ENCODE results near the gene BLCAP.
A peak's percentile ranks its signal among the peaks of the same experiment; 100 is the strongest.
"Not testable (repeated sequence)": the region's sequence is repeated elsewhere in the genome, so short reads cannot be mapped to it uniquely, and the experiment has no call there.

The BLCAP gene

DNA sequence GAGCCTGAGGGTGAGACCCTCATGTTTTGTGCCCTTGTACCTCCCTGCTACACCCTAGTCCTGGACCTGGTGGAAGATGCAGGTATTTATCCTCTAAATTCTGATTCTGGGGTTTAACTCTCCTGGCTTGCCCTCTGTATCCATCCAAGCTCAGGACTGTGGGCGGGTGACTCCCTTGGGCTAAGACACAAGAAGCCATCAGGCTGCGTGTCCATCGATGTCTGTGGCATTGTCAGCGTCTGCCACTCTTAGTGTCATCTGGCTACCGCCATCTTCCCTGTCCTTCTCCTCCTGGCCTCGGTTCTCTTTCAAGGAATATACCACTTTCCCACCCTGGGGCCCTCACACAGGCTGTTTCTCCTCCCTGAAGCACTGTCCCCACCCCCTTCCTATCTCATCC lies 28.9 kb upstream of the BLCAP start:
- DNase-seq = no peak

DNA sequence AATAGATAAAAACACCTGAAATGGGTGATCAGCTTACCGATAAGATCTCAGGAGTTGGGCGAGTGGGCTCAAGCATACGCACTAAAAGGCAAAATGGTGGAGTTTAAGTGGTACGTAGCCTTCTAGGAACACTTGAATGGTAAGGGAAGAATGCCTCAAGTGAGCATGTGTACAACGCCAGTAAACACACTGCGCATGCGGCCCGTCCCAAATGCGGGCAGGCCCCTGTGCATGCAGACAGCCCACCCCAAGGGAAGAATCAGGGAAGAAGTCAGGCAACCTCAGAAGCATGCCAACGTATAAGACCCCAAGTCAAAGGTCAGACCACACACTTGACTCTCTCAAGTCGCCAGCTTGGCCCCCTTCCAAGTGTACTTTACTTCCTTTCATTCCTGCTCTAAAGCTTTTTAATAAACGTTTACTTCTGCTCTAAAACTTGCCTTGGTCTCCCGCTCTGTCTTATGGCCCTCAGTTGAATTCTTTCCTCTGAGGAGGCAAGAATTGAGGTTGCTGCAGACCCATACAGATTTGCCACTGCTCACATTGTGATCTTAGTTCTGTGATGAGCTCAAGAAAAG lies 27.1 kb upstream of the BLCAP start:
- not testable (repeated sequence) for DNase-seq

DNA sequence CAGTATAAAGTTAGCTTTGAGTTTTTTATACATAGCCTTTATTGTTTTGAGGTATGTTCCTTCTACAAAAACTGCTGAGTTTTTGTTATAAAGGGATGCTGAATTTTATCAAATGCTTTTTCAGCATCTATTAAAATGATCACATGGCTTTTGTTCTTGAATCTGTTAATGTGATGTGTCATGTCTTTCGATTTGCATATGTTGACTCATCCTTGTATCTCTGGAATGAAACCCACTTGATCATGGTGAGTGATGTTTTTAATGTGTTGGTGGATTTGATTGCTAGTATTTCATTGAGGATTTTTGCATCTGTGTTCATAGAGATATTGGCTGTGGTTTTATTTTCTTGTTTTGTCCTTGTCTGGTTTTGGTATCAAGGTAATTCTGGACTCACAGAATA lies 24.7 kb upstream of the BLCAP start:
- DNase-seq = no peak

DNA sequence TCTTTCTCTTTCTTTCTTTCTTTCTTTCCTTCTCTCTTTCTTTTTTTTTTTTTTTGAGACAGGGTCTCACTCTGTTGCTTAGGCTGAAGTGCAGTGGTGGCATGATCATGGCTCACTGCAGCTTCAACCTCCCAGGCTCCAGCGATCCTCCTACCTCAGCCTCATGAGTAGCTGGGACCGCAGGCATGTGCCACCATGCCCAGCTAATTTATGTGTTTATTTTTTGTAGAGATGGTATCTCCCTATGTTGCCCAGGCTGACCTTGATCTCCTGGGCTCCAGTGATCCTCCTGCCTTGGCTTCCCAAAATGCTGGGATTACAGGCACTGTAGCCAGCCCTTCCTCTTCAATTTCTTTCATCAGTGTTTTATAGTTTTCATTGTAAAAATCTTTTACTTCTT lies 24.0 kb upstream of the BLCAP start:
- DNase-seq = not testable (repeated sequence)

DNA sequence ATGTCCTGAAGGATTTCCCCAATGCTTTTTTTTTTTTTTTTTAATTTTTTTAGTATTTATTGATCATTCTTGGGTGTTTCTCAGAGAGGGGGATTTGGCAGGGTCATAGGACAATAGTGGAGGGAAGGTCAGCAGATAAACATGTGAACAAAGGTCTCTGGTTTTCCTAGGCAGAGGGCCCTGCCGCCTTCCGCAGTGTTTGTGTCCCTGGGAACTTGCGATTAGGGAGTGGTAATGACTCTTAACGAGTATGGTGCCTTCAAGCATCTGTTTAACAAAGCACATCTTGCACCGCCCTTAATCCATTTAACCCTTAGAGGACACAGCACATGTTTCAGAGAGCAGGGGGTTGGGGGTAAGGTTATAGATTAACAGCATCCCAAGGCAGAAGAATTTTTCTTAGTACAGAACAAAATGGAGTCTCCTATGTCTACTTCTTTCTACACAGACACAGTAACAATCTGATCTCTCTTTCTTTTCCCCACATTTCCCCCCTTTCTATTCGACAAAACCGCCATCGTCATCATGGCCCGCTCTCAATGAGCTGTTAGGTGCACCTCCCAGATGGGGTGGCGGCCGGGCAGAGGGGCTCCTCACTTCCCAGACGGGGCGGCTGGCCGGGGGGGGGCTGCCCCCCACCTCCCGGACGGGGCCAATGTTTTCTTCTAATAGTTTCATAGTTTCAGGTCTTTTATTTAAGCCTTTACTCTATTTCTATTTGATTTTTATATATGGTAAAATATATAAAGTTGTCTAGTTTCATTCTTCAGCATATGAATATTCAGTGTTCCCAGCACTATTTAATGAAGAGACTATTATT lies 22.6 kb upstream of the BLCAP start:
- not testable (repeated sequence) for DNase-seq

DNA sequence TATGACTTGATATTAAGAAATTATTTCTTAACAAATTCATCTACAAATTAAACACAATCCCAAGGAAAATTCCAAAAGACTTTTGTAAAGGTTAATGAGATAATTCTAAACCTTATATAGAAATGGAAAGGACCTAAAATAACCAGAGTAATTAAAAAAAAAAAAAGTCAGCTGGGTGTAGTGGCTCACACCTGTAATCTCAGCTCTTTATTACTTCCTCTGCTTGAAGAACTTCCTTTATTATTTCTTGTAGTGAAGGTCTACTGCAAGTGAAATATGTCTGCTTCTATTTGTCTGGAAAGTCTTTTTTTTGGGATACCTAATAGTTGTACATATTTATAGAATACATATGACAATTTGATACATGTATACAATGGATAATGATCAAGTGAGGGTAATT lies 20.2 kb upstream of the BLCAP start:
- no peak for DNase-seq

DNA sequence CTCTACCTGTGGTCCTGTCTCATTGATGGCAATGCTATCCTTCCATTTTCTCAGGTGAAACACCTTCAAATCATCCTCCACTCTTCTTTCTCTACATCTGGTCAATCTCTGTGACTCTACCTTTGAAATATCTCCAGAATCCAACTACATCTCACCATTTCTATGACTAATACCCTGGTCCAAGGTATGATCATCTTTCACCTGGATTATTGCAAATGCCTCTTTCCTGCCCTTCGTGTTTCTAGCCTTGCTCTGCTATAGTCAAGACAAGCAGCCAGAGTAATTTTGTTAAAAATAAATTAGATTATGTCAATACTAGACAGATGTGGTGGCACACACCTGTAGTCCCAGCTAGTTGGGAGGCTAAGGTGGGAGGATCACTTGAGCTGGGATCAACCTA lies 17.8 kb upstream of the BLCAP start:
- DNase-seq = no peak

DNA sequence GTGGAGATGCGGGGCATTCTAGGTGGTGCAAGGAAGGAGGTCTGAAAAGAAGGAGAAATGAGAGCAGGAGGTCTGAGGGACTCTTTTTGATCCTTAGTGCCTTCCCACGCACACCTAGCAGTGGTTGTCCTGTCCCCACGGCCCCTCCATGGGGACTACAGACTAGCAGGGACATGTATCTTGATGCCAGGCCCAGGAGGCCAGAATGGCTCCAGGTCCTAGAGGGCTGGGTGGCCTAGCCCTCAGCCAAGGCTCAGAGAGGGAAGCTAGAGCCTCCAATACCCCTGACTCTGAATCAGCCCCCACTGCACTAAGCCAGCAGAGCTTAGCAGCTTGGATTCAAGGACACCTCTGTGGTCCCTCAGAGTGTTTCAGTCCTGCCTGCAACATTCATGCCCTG lies 16.7 kb upstream of the BLCAP start:
- no peak for DNase-seq

DNA sequence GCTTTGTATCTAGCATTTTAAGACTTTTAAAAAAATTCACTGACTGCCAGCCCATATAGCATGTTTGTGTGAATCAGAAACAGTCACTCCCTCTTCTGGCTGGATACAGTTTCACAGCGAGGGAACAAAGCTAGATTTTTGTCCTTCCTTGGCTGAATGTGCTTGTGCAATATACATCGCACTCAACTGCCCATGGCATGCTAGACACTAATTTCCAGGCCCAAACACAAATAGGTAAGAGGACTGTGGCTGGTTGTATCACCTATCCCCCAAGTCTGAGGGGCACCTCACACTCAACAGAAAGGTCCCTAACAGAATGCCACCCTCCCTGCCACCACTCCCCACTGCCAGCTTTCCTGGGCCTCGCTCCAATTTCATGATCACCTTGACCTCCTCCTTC lies 16.2 kb upstream of the BLCAP start:
- no peak for DNase-seq

DNA sequence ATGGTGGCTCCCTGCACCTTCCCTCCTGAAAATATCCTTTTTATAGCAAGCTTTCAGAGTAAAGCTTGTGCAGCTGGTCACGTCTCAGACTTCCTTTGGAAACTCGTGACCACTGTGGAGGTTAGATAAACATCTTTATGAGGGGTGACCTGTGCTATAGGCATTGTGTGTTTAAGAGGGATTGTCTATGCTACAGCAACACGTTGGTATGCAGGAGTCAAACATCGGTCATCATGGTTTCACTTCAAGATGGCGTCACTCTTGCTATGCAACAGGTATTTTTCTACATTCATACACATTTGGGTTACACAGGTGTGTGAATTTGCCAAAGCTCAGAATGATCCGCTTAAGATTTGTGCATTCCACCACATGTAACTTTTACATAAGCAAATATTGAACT lies 14.6 kb upstream of the BLCAP start:
- no peak for DNase-seq

DNA sequence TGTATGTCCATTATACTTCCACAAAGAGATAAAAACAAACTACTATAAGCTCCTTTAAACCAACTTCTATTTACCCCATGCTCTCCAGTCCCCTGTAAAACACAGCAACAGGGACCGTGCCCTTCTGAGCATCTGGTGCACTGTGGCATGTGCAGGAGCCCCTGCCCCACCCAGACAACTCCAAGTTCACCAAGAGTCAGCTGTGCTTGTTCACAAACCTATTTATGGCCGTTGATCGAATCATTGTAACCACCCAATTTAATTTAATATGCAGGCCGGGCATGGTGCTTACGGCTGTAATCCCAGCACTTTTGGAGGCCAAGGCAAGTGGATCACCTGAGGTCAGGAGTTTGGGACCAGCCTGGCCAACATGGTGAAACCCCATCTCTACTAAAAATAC lies 13.7 kb upstream of the BLCAP start:
- no peak for DNase-seq

DNA sequence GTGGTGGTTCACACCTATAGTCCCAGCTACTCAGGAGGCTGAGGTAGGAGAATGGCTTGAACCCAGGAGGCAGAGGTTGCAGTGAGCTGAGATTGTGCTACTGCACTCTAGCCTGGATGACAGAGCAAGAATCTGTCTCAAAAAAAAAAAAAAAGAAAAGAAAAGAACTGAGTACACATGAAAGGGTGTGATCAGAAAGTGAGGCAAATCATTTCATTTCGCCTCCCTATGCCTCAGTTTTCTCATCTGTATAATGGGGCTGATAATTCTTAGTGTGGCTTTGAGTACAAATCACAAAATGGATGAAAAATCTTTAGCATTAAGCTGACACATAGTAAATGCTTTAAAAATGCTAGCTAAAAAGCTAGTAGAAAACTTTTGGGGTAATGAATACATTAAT lies 13.2 kb upstream of the BLCAP start:
- not testable (repeated sequence) for DNase-seq

DNA sequence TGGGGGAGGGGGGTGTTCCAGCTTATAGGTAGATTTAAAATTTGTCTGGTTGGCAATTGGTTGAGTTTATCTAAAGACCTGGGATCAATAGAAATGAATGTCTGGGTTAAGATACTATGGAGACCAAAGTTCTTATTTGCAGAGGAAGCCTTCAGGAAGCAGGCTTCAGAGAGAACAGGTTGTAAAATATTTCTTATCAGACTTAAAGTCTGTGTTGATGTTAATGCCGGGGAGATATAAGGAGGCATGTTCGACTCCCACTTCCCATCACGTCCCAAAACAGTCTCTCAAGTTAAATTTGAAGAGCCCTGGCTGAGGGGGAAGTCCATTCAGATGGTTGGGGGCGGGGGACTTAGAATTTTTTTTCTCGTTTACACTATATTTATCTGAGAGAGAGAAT lies 12.3 kb upstream of the BLCAP start:
- no peak for DNase-seq

DNA sequence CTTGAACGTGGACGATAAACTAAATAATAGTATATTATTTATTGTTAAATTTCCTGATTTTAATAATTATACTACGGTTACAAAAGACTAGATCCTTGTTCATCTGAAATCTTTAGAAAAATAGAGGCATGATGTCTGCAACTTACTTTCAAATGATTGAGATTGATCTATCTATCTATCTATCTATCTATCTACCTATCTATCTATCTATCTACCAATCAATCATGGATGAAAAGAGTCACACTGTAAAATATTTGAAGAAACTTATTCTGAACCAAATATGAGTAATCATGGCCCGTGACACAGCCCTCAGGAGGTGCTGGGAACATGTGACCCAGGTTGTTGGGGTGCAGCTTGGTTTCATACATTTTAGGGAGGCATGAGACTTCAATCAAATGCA lies 11.7 kb upstream of the BLCAP start:
- no peak for DNase-seq

DNA sequence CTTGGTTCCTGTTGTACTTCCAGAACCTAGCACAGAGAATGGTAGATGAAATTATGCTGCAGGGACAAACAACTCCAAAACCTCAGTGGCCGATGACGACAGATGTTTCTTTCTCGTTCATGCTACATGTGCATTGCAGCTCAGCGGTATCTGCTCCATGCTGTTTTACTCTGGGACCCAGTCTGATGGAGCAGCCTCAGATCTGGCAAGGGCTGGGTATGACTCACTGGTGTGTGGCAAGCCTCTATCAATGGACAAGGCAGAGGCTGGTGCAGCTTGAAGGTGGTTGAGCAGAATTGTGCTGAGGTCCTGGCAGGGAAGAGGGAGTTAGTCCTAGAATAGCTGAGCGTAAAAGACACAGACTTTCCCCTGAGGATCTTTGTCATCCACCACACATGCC lies 10.3 kb upstream of the BLCAP start:
- DNase-seq = peak; percentile 83

DNA sequence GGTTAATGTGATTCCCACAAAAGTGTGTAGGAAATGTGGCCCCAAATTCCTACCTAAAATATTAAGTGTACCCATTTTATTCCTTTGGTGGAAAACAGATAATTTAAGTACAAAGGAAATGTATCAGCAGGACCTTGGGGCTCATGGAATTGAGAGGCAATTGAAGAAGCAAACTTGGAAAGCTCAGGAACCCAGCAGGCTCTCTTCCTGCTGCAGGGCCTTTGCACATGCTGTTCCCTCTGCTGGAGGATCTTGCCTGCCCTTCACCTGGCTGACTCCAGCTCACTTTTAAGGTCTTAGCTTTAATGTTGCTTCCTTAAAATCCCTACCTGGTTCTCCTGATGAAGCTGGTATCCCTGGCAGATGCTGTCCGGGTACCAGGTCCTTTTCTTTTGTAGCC lies 9.8 kb upstream of the BLCAP start:
- no peak for DNase-seq

DNA sequence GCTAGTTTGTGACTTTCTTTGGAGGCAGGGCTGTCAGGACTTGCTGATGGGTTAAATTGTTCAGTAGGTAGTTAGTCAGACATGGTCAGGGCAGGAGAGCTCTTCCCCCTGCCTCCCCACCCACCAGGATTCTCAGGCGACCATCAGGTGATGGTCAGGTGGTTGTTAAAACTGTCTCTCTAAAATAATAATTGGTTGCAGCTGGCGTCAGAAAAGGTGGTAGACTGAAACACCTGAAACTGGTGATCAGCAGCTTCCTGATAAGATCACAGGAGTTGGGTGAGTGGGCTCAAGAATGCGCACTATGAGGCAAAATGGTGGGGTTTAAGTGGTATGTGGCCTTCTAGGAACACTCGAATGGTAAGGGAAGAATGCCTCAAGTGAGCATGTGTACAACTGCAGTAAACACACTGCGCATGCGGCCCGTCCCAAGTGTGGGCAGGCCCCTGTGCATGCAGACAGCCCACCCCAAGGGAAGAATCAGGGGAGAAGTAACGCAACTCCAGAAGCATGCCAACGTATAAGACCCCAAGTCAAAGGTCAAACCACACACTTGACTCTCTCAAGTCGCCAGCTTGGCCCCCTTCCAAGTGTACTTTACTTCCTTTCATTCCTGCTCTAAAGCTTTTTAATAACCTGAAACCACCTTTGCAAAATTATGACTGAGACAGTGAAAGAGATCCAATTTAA lies 7.9 kb upstream of the BLCAP start:
- DNase-seq = no peak

DNA sequence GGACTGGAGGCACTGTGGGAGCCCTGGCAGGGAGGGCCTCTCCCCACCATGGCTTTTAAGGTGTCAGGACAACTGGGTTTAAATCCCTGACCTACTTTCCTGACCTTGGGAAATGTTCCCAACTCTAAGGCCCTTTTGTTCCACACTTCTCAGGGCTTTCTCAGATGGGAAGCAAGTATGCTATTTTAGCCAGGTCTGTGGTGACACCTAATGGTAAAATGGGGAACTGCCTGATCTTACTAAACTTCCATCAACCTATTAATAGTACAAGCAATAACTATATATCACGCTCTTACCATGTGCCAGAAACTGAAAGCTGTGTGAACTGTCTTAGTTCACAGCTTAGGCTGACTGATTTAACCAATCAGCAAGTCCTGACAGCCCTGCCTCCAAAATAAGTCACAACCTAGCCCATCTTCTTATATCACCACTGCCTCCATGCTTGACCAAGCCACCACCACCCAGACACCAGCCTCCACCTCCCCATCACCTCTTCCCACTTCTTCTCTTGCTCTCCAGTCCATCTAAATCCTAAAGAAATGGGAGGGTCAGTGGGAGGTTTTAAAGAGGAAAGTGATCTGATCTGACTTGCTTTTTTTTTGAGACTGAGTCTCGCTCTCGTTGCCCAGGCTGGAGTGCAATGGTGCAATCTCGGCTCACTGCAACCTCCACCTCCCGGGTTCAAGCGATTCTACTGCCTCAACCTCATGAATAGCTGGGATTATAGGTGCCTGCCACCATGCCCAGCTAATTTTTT lies 6.9 kb upstream of the BLCAP start:
- peak; percentile 59 for DNase-seq

DNA sequence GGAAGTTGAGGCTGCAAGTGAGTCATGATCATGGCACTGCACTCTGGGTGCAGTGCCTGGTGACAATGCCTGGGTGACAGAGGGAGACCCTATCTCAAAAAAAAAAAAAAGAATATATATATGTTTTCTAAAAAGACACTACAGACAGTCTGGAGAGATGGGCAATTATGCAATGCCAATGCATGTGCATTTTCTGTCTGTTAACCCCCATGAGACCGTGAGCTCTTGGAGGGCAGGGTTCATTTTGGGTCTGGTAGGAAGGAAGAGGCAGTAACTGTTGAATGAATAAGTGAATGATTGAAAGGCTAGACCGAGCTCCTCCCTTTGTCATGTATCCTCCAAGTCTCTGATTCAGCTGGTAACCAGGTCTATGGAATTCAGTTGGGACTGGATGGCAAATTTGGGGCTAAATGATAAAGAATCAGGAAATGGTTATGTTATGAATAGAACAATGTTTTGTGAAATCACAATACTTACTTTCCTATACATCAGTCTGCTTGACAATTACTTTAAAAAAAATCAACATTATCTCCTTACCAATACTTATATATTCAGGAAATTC lies 5.6 kb upstream of the BLCAP start:
- DNase-seq = no peak

DNA sequence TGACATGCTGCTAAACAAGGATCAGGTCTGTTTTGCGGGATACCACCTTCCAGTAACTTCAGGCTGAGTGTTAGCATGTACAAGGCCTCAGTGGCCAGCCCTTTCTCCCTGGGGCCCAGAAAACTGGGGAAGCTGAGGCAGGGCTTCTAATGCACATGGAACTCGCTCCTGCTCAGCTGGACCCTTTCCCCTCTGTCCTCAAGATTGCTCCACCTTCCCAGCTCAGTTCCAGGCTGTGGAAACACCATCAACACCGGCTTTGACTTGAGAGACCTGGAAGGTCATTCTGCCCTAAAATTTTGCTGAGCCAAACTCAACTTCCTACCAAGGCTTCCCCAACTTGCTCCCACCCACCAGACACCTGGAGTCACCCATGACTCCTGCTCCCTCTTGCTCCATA lies 4.2 kb upstream of the BLCAP start:
- DNase-seq = no peak

DNA sequence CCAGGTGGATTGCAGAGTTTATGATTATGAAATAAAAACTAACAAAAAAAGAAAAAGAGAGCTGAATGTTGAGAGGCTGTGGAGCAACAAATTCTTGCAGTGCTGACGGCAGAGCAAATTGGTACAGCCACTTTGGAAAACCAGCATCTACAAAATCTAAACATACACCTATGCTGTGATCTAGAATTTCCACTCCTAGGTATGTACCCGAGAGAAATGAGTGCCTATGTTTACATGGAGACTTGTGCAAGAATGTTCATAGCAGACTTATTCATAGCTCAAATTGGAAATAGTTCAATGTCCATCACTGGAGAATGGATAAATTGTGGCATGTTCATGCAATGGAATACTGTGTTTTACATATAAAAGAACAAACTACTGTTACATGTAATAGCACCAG lies 3.0 kb upstream of the BLCAP start:
- DNase-seq = no peak

DNA sequence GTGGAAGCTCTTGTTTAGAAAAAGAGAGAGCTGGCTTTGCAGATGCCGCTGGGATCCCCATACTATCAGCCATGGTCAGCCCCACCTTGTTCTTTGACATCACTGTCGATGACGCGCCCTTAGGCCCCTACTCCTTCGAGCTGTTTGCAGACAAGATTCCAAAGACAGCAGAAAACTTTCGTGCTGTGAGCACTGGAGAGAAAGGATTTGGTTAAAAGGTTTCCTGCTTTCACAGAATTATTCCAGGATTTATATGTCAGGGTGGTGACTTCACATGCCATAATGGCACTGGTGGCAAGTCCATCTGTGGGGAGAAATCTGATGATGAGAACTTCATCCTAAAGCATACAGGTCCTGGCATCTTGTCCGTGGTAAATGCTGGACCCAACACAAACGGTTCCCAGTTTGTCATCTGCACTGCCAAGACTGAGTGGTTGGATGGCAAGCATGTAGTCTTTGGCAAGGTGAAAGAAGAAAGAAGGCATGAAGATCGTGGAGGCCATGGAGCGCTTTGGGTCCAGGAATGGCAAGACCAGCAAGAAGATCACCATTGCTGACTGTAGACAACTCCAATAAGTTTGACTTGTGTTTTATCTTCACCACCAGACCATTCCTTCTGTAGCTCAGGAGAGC lies 2.4 kb upstream of the BLCAP start:
- DNase-seq = no peak
